Naive B cell (primary cell): Measurements from ENCODE around the gene MTCL3.

Experiments
- ATAC-seq, 2 donors: fragments of 150-1000 bp; cut with Tn5 transposase; 2 replicates each; pipeline ENCODE4 v1.10.0; 2021; ENCODE audit warnings: low read depth in 2 of 2, mild to moderate bottlenecking in 2 of 2, moderate library complexity in 2 of 2
- DNase-seq: peaks from one replicate; pipeline ENCODE4 v3.0.0; 2022
- H3K27ac Mint-ChIP-seq, 6 donors: one replicate each; pipeline ENCODE4 v1.8.0; 2020 to 2022; ENCODE audit warnings: mild to moderate bottlenecking in 6 of 6, mixed read lengths in 6 of 6, moderate library complexity in 5 of 6, inconsistent platforms in 2 of 6
- H3K27me3 Mint-ChIP-seq, 3 donors: one replicate each; pipeline ENCODE4 v1.8.0; 2021 to 2022; ENCODE audit warnings: mixed read lengths in 3 of 3, mild to moderate bottlenecking in 1 of 3
- H3K36me3 Mint-ChIP-seq, 2 donors: one replicate each; pipeline ENCODE4 v1.8.0; 2020 to 2022; ENCODE audit warnings: mixed read lengths in 2 of 2, inconsistent platforms in 1 of 2, mild to moderate bottlenecking in 1 of 2
- H3K4me1 Mint-ChIP-seq, 3 donors: one replicate each; pipeline ENCODE4 v1.8.0; 2020 to 2022; ENCODE audit warnings: mixed read lengths in 3 of 3, inconsistent platforms in 1 of 3, mild to moderate bottlenecking in 1 of 3, moderate library complexity in 1 of 3
- H3K4me3 Mint-ChIP-seq, 8 donors: one replicate each; pipeline ENCODE4 v1.8.0; 2020 to 2022; ENCODE audit warnings: mild to moderate bottlenecking in 8 of 8, mixed read lengths in 8 of 8, moderate library complexity in 8 of 8, inconsistent platforms in 2 of 8
- H3K9me3 Mint-ChIP-seq, 7 donors: one replicate each; pipeline ENCODE4 v1.8.0; 2020 to 2022; ENCODE audit warnings: mixed read lengths in 7 of 7, mild to moderate bottlenecking in 5 of 7, inconsistent platforms in 2 of 7, moderate library complexity in 1 of 7

The MTCL3 gene

DNA sequence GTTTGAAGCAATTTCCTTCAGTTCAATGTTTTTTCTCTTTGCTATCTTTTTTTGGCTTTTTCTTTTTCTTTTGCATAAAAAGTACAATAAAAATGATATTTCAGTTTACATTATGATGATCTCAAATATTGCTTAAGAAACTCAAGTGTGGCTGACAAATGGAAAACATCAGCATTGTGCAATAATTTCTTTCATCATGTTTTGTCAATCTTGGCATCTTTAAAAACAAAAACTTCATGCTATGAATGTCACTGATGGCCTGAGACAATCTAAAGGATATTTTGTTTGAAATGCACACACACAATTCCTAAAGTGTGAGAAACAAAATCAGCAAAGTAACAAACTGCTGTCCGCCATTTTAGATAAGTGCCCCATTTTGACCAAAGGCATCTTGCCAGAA lies 13.9 kb upstream of the MTCL3 start:
- Mint-ChIP-seq H3K27me3 (peaks cover 19 to 32% (median 30%) of the 10 kb centered on the region in 3 donors), H3K4me1 (no peaks in the 10 kb centered on the region), H3K9me3 (no peaks in the 10 kb centered on the region), H3K36me3 (no peaks in the 10 kb centered on the region), H3K4me3 (no peak overlapping the region), H3K27ac (no peak overlapping the region)
- DNase-seq (no peak), ATAC-seq (no peak)

DNA sequence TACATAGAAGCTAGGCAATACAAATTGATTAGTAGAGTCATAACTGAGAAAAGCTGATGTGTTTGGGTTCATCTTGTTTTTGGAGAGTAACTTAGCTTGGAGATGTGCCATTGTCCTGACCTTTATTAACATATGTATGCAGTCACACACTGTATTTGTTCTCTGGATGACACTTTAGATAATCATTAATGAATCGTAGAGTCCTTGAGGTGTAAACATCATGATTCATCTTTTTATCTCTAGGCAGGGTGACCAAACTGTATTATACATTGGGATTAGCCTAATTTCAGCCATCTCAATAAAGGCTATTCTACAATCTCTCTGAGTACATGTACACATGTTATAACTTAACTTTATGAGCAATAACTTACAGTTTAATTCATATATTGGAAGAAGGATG lies 3.6 kb upstream of the MTCL3 start:
- Mint-ChIP-seq H3K4me1 (peaks cover 7 to 10% (median 9%) of the 10 kb centered on the region in 3 donors), H3K27ac (no peak overlapping the region), H3K36me3 (no peaks in the 10 kb centered on the region), H3K27me3 (peaks cover 57 to 64% (median 63%) of the 10 kb centered on the region in 3 donors), H3K9me3 (peaks cover 0 to 5% (median 0%) of the 10 kb centered on the region in 7 donors), H3K4me3 (no peak overlapping the region)
- ATAC-seq: no peak
- no peak for DNase-seq

DNA sequence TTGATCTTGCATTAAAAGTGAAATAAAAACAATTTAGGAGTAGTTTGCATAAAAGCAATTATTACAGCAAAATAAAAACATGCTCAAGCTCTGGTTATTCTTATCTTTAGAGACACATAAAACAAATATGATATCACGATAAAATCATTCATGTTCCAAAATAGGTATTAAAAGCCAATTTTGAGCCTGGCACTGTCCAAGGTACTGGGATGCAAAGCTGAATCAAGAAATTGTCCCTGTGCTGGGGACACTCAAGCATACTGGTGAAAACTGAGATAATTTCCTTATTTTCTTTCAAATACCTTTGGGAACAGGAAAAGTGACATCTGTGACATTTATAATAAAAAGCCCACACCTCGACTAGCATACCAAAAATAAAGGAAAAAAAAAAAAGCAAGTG lies 931 bp upstream of the MTCL3 start:
- peaks cover 0 to 5% (median 0%) of the 10 kb centered on the region in 7 donors for H3K9me3 Mint-ChIP-seq
- H3K4me3 Mint-ChIP-seq: no peak overlapping the region
- peaks cover 19 to 23% (median 21%) of the 10 kb centered on the region in 3 donors for H3K4me1 Mint-ChIP-seq
- no peak overlapping the region for H3K27ac Mint-ChIP-seq
- DNase-seq: no peak
- H3K27me3 Mint-ChIP-seq: peaks cover 55 to 70% (median 70%) of the 10 kb centered on the region in 3 donors
- H3K36me3 Mint-ChIP-seq: no peaks in the 10 kb centered on the region
- no peak for ATAC-seq

DNA sequence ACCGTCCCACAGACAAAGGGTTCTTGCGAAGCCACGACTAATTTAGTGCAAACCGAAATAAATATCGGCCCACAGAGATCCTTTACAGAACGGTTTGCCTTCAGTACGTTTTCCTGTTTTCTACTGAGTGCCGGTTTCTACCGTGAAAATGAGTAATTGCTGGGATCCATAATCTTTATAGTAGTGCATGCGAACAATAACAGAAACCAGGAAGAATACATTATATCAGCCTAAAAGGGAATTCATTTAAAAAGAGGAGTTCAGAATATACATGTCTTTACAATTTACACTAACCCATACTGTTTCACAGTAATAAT lies 292 bp upstream of the MTCL3 start:
- peaks cover 56 to 74% (median 72%) of the 10 kb centered on the region in 3 donors for H3K27me3 Mint-ChIP-seq
- H3K9me3 Mint-ChIP-seq: peaks cover 0 to 5% (median 0%) of the 10 kb centered on the region in 7 donors
- H3K27ac Mint-ChIP-seq: peak overlapping the region in 1 of 6 donors; percentile 40
- no peaks in the 10 kb centered on the region for H3K36me3 Mint-ChIP-seq
- ATAC-seq: no peak
- no peak for DNase-seq
- peak overlapping the region in 4 of 8 donors; percentile 12 to 56 (median 40) for H3K4me3 Mint-ChIP-seq
- H3K4me1 Mint-ChIP-seq: peaks cover 22 to 30% (median 28%) of the 10 kb centered on the region in 3 donors

DNA sequence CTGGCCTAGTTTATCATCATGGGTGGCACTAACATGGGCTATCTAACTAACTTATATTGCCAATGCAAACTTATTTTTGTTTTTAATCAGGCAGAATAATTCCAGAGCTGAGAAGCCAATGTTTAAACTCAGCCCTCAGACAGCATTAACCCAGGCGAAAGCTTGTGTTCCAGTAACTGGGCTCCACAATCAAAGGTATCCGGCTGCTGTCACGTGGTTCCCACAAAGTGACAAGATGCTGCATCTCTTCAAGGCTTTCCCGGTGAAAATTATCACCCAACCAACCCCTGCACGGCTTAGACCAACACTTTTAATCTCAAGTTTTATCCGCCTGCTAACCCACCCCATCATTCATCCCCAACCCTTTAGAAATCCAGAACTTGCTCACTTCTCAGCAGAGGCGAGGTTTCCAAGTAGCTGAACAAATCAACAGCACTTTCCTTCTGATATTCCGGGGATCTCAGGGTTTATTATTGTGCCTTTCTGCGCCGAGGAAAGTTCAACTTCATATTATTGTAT lies 885 bp downstream of the MTCL3 start:
- Mint-ChIP-seq H3K9me3 (peaks cover 0 to 5% (median 0%) of the 10 kb centered on the region in 7 donors), H3K27ac (no peak overlapping the region), H3K27me3 (peaks cover 59 to 69% (median 62%) of the 10 kb centered on the region in 3 donors), H3K4me1 (peaks cover 22 to 32% (median 30%) of the 10 kb centered on the region in 3 donors), H3K4me3 (peak overlapping the region in 2 of 8 donors; percentile 35 to 51), H3K36me3 (no peaks in the 10 kb centered on the region)
- ATAC-seq (no peak), DNase-seq (no peak)

DNA sequence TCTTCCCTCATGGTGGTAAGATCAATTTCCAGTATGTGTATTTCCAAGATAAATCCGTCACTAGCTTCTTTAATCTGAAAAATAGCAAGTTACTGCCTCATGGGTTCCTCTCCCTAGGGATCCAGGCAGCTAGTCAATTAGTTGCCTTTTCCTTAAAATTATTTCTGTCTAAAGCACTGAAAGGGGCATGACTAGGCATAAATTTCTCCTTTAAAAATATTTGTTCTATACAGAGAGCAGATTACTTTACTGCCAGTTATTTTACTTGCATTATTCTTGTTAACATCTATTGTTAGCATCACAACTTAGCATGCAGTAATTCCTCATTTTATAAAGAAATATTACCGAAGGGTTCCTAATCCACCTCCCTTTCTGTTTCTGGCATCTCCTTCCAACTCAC lies 1.4 kb downstream of the MTCL3 start:
- no peak for DNase-seq
- Mint-ChIP-seq H3K4me1 (peaks cover 22 to 32% (median 30%) of the 10 kb centered on the region in 3 donors), H3K9me3 (peaks cover 0 to 5% (median 0%) of the 10 kb centered on the region in 7 donors), H3K27me3 (peaks cover 55 to 63% (median 57%) of the 10 kb centered on the region in 3 donors), H3K36me3 (no peaks in the 10 kb centered on the region), H3K4me3 (peak overlapping the region in 2 of 8 donors; percentile 51 to 53), H3K27ac (no peak overlapping the region)
- ATAC-seq: no peak

DNA sequence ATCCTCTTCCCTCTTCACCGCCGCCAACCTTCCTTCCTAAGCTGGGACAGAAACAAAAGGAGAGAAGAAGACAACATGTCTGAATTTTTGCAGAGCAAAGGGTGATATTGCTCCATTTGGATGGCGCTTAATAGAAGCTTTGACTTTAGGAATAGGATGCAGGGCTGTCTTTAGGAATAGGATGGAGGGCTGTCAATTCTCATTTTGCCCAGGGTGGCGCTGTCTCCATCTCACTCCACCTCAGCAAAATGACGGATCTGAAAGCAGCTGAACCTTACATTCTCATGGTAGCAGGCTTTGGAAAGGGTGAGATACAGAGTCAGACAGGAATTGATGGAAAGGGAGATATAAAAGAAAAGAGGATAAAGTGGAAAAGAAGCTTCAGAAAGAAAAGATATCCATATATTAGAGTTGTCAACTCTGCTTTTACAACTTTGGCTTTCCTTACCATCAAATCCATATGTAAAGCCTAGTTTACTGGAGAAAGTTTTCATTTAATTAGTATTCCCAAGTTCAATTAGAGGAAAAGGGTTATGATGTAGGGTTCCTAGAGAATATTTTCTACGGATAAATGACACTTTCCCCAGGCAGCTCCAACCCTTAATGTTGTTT lies 2.4 kb downstream of the MTCL3 start:
- ATAC-seq: peak; percentile 47 to 53
- H3K27me3 Mint-ChIP-seq: peaks cover 48 to 55% (median 53%) of the 10 kb centered on the region in 3 donors
- peak; percentile 20 for DNase-seq
- H3K4me1 Mint-ChIP-seq: peaks cover 22 to 32% (median 30%) of the 10 kb centered on the region in 3 donors
- peak overlapping the region; percentile 84 to 91 (median 90) for H3K4me3 Mint-ChIP-seq
- no peaks in the 10 kb centered on the region for H3K36me3 Mint-ChIP-seq
- no peak overlapping the region for H3K27ac Mint-ChIP-seq
- H3K9me3 Mint-ChIP-seq: peaks cover 0 to 5% (median 0%) of the 10 kb centered on the region in 7 donors

DNA sequence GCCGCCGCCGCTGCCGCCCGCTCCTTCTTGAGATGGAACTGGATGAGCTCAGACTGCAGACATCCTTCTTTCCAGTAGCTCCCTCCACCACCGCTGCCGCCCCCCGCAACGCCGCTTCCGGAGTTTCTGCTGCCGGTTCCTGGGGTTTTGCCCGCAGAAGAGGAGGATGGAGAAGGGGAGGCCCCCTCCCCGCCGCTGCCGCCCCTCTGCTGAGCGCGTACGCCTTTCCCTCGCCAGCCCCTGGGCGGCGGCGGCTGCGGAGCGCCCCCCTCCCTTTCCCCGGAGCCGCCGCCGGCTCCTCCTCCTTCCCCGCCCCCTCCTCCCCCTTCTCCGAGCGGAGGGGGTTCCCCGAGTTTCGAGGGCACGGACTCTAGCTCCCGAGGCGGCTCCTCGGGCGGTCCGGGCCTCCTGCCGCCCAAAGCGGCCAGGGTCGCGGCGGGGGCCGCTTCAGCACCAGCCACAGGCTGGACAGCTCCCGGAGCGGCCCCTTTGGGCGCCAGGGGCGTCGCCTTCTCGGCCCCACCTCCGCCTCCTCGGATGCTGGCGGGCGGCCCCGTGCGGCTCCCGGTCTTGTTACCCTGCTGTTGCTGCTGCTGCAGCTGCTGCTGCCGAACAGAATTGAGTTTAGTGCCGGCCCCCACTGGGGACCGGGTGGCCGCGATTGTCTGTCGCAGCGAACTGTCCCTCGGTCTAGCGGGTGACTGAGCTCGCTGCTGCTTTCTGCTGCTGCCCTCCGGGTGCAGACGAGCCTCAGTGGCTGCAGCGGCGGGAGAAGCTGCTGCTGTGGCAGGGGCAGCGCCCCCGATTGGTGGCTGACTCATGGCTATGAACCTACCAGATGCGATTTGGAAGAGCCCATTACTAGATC lies 3.1 kb downstream of the MTCL3 start:
- H3K9me3 Mint-ChIP-seq: peaks cover 0 to 5% (median 0%) of the 10 kb centered on the region in 7 donors

DNA sequence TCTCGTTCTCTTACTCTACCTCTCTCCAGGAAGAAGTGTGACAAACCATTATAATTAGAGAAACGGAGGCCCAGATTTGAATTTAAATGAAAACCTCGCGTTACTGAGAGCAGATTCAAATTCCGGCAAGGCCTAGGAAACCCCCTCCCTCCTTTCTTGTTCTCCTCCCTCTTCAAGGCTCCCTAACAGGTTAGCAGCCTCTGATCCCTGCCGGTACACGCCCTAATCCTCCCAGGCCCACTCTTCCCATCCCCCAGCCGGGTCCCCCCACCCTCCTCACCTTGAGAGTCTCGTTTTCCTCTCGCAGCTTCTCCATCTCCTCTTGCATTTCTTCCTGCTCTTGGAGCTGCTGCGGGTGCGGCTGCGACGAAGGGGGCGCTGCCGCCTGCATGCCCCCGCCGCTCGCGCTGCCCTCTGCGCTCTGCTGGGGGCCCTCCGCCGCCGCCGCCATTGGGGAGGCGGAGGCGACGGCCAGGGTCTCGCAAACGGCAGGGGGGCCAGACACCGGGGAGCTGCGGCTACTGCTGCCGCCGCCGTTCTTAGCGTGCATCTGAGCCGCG lies 3.8 kb downstream of the MTCL3 start:
- Mint-ChIP-seq H3K9me3 (peaks cover 0 to 5% (median 0%) of the 10 kb centered on the region in 7 donors), H3K27ac (peak overlapping the region in 4 of 6 donors; percentile 27 to 91 (median 54)), H3K4me3 (peak overlapping the region; percentile 84 to 95 (median 89)), H3K27me3 (peaks cover 40 to 55% (median 45%) of the 10 kb centered on the region in 3 donors), H3K4me1 (peaks cover 22 to 32% (median 30%) of the 10 kb centered on the region in 3 donors), H3K36me3 (no peaks in the 10 kb centered on the region)
- ATAC-seq (peak; percentile 13 to 16), DNase-seq (peak; percentile 1)

More for the DNA sequence above, 3.1 kb downstream of the MTCL3 start:
- peak; percentile 73 to 76 for ATAC-seq
- Mint-ChIP-seq H3K36me3 (no peaks in the 10 kb centered on the region), H3K27ac (peak overlapping the region in 2 of 6 donors; percentile 21 to 63), H3K27me3 (peaks cover 41 to 48% (median 45%) of the 10 kb centered on the region in 3 donors), H3K4me1 (peaks cover 22 to 32% (median 30%) of the 10 kb centered on the region in 3 donors), H3K4me3 (peak overlapping the region; percentile 84 to 91 (median 90))
- peak; percentile 54 for DNase-seq

DNA sequence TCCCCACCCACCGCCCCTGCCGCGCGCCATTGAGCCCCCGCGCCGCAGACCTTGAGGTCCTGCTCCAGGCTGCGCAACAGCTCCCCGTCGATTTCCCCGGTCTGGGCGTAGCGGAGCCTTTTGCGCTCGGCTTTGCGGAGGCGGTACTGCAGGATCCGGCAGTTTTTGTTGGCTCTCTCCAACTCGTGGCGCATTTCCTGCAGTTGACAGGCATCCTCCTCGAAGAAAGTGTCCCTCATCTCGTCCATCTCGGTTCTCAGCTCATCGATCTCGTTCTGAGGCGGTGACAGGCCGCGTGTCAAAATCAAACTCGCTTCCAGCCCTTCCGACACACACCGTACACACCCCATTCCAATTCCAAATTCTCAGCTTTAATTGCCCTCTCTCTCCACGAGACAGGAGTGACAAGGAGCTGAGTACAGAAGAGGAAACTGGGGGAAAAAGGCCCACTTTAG lies 4.3 kb downstream of the MTCL3 start:
- DNase-seq (peak; percentile 3), ATAC-seq (no peak)
- peaks cover 0 to 8% (median 2%) of the 10 kb centered on the region in 7 donors for H3K9me3 Mint-ChIP-seq
- H3K4me3 Mint-ChIP-seq: peak overlapping the region; percentile 84 to 95 (median 89)
- no peaks in the 10 kb centered on the region for H3K36me3 Mint-ChIP-seq
- peaks cover 39 to 58% (median 41%) of the 10 kb centered on the region in 3 donors for H3K27me3 Mint-ChIP-seq
- peak overlapping the region in 2 of 6 donors; percentile 27 to 91 for H3K27ac Mint-ChIP-seq
- H3K4me1 Mint-ChIP-seq: peaks cover 22 to 32% (median 30%) of the 10 kb centered on the region in 3 donors

DNA sequence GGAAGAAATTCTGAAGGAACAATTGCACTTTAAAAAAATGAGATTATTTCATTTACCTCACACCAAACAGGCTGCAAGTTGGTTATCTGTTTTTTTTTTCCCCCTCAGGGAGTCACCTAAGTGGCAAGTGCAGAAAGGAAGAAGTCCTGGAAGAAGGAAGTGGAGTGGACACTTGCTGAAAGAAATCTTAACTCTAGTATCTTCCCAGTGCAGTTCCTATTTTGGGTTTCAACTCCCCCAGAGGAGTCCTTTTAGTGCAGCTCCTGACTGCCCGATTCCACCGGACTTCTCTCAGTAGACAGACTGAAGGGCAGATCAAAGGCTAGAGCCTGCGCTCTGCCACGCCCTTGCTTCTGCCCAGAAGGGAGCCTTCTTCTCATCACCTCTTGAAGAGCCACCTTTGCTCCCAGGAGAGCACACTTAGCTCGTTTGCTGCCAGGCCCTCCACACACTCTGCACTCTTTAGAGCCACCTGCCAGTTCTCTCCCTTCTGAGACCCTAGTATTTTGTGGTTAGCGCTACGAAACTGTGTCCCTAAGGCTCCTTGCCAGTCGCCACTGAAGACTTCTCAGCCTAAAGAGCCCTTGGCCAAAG lies 4.9 kb downstream of the MTCL3 start:
- DNase-seq (no peak), ATAC-seq (no peak)
- Mint-ChIP-seq H3K27ac (no peak overlapping the region), H3K36me3 (no peaks in the 10 kb centered on the region), H3K4me1 (peaks cover 19 to 29% (median 27%) of the 10 kb centered on the region in 3 donors), H3K4me3 (peak overlapping the region; percentile 84 to 95 (median 89)), H3K27me3 (peaks cover 34 to 53% (median 37%) of the 10 kb centered on the region in 3 donors), H3K9me3 (peaks cover 0 to 5% (median 1%) of the 10 kb centered on the region in 7 donors)

DNA sequence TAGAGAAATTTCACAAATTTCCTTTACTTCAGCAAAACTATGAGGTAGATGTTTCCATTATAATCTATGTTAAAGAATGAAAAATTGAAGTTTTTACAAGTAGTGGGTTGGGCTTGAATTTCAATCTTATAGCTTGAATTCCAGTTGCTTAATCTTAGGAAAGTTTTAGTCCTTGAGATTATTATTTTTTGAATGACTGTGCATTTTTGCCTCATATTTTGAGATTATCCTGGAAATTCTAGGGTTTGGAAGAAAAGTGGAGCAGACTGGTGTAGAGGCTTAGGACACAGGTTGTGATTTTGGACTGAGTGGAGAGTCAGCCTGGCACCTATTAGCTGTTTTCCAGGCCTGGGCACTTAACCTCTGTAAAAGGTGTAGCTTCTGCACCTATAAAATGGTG lies 5.7 kb downstream of the MTCL3 start:
- Mint-ChIP-seq H3K9me3 (peaks cover 0 to 3% (median 0%) of the 10 kb centered on the region in 7 donors), H3K36me3 (no peaks in the 10 kb centered on the region), H3K4me3 (peak overlapping the region in 1 of 8 donors; percentile 84), H3K4me1 (peaks cover 15 to 22% (median 20%) of the 10 kb centered on the region in 3 donors), H3K27me3 (peaks cover 26 to 51% (median 33%) of the 10 kb centered on the region in 3 donors), H3K27ac (no peak overlapping the region)
- ATAC-seq: no peak
- no peak for DNase-seq
